NCI-H1694 (cell line): ENCODE measurements around the gene S1PR3.

ENCODE experiments used
- DNase-seq: peaks from one replicate; lab custom pipeline; 2025; lab: John Stamatoyannopoulos, UW

S1PR3 gene

DNA sequence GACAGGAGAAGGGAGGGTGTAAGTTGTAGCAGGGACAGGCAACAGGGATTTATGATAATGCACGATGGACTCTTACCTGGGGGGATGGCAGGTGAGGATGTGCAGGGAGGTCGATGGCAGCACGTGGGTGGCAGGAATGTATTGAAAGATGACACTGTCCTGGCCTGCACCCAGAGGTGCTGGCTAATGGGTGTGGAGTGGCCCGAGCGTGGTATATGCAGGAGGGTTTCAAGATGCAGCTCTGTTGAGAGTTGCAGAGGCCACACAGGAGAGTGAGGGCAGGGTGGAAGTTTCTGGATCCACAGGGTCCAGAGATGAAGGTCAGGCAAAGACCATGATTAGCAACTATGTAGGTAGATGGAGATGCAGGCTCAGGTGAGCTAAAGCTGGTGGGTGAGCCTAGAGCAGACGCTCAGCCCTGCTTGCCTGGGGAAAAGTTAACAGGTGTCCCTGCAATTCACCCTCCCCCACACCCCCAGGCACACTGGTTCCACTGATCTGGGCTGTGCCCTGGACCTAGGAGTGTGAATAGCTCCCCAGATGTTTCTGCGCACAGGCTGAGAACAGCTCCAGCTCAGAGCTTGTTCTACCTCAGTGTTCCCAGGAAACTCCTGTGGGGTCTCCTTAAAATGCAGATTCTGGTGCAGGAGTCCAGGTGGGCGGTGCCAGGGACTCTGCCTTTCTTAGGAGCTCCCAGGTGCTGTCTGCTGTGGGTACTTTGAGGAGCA is 21.5 kb upstream of the S1PR3 start:
- no peak for DNase-seq

DNA sequence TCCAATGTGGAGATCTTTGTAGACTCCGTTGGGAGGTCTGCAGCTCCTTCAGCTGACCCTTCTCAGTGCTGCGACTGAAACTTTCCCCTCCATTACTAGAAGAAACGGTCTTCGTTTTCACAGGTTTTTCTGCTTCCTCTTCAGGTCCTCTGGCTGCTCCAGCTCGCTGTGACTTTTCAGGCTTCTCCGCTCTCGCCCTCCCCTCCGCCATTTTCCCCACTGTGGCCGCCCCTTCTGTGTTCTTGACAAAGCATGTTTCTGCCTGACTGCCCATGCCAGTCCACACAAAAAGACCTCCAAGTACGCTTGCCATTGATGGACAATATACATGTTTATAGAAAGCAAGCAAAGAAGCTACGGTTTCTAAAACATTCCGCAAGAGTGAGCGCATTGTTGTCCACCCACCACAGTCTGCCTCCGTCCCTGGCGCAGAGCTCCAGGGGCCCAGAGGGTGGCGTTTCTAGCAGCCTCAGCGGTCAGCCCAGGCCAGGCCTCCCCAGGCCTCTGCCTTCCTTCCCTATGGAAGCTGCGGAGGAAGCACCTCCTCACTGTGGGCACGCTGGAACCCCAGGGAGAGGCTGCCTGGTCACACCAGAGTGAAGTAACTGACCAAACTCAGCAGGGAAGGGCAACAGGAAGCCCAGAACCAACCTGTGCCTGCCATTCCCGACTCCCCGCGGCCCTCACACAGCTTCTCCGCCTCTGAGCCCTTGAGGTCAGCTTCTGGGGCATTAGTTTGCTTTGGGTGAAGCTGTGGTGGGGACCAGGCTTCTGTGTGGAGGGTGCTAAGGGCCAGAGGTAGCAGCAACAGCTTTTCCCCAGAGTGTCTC is 19.9 kb upstream of the S1PR3 start:
- no peak for DNase-seq

DNA sequence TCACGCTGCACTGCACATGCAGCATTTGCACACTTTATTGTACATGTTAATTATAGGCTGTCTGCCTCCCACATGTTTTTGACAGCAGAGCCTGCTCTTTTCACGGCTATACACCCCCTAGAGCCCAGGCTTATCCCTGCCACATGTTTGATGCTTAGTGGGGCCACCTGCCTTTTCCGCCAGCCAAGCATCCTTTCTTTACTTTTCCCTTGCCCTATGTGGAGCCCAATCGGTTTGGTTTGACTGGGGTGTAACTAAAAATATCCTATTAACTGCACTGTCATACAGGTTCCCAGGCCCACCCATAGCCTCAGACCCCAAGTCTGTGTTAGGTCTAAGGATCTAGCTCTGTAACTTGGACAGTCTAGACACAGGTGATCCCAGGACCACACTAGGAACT is 18.9 kb upstream of the S1PR3 start:
- DNase-seq: no peak

DNA sequence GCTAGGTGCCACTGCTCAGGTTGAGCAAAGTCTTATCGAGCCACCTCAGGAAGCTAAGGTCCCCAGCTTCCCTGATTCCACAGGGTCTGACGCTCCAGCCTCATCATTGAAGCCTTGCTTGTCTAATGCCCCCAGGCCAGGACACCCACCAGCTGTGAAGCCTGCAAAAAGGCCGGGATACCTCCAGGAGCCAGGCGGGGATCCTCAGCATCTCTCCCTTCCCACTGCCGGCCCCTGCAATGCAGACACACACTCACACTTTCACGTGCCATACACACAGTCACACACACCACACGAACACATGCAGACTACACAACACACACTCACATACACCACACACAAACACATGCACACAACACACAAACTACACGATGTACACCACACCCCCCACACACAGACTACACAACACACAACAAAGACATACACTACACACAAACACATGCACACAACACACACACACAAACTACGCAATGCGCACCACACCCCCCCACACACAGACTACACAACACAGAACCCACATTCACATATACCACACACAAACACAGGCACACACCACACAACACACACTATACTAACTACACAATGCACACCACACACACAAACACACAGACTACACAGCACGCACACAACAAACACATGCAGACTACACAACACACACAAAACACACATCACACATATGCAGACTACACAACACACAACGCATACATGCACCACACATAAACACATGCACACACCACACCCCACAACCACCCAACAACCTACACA is 17.8 kb upstream of the S1PR3 start:
- DNase-seq: no peak

DNA sequence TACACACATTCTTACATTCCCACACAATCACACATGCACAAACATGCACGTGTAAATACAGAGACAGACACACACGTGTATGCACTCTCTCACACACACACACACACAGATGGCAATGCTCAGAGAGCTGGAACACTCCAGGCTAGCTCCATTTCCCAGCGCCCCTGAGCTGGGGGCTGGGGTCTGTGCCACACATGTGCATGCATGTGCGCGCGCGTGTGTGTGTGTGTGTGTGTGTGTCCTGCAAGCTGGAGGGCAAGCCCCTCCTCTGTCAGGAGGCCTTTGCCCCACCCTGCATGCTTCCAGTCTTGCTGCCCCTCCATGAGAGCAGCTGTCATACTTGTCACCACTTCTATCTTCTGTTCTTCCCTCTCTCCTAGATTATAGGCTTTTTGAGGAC is 16.6 kb upstream of the S1PR3 start:
- DNase-seq: no peak

DNA sequence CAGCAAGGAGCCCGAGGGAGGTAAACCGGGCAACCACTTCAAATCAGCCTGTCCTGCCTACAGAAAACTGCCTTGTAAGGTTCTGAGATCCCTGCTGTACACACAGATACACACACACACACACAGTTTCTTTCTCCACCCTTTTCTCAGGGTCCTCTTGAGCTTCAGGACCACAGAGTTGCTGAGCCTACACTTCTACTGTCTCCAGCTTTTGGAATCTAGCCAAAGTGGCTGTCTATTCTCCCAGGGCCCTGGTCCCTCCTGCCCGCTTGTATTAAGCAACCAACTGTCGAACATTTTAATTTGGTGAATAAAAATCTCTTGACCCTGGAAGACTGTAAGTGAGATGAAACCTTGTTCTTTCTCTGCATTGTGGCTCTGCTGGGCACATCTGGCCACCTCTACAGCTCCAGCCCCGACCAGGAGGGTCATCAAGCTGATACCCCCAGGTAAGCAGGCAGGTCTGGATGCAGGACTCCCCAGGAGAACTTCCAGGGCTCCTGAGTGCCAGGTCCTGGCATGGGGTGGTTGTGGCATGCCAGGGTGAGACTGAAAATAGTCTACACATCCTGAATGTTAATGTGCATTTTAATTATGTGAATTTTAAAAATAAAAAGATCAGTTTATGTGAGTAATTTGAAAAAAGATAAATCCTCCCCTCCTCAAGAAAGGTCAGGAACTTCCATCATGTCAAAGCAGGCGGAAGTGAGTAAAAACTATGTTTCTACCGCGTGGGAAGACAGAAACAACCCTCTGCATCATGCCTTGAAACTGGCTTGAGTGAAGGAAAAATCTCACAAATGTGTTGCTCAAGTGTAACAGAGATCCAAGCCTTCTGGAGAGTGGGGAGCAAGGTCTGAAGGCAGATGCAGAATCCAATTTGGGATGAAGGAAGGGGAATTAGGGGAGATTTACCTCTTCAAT is 15.0 kb upstream of the S1PR3 start:
- DNase-seq: no peak

DNA sequence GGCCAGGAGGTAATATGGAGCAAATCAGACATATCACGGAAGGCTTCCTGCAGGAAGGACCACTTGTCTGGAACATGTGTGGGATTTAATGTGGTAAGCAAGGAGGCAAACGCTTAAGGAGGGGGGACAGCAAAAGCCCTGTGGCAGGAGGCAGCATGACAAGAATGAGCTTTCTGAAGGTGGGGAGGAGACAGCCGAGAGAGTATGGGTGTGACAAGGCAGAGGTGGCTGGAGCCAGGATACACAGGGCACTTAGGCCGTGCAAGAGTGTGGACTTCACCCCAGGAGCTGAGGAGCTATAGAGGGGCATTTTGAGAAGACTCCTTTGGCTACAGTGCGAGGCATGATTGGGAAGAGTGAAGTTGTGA is 14.4 kb upstream of the S1PR3 start:
- no peak for DNase-seq

DNA sequence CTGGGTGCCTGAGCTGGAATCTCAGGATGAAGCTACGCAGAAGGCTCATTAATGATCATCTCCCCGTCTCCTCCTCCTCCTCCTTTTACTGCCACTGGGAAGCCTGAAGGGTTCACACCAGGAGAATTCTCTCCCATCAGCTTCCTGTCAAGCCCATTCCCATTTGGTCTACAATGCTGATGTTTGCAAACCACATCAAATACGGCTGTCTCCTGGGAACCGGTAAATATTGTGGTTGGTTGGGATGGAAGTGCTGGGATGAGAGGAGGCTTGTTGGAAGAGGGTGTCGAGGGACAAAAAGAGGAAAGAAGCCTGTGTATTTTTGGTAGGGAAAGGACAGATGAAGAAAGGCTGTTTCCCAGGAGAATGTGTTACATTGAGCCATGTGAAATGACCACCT is 13.2 kb upstream of the S1PR3 start:
- no peak for DNase-seq

DNA sequence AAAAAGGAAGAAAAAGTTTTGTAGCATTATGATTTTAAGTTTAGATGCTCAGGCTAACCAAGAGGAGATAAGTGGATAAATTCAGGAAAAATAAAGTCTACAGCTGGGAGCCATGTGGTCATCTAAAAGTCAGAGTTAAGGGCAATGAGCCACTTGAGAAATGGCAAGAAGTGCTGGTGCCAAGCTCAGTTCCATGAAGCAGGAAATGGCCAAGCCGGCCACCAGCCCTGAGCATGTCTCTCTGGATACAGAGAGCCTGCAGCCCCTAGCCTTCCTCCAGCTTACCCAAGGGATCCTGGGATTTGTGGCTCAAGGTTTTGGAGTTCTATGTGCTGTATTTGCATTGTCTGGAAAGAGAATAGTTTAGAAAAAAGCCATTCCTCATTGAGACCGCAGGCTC is 12.2 kb upstream of the S1PR3 start:
- no peak for DNase-seq

DNA sequence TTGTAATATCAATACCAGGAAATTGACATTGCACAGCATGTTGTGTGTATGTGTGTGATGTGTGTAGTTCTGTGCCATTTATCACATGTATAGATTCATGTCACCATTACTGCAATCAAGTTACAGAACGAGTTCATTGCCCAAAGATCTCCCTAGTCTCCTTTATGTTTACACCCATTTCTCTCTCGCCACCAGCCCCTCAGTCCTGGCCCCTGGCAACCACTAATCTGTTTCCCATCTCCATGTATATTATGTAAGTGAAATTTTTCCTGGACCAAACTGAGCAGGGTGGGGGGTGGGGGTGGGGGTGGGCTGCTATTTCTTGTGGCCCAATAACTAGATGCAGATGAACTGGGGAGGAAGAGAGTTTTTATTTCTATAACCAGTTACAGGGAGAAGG is 11.5 kb upstream of the S1PR3 start:
- no peak for DNase-seq

DNA sequence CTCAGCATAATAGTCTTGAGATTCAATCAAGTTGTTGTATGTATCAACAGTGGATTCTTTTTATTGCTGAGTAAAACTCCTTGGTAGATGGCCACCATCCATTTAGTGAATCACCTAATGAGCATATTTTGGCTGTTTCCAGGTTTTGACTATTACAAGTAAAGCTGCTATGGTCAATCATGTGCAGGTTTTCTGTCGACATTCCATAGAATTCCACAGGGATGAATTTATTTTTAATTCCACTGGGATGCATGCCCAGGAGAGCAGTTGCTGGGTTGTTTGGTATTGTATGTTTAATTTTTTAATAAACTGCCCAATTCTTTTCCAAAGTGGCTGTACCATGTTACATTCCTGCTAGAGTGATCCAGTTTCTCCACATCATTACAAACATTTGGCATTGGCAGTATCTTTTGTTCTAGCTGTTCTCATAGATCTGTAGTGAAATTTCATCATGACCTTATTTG is 10.5 kb upstream of the S1PR3 start:
- DNase-seq: no peak

DNA sequence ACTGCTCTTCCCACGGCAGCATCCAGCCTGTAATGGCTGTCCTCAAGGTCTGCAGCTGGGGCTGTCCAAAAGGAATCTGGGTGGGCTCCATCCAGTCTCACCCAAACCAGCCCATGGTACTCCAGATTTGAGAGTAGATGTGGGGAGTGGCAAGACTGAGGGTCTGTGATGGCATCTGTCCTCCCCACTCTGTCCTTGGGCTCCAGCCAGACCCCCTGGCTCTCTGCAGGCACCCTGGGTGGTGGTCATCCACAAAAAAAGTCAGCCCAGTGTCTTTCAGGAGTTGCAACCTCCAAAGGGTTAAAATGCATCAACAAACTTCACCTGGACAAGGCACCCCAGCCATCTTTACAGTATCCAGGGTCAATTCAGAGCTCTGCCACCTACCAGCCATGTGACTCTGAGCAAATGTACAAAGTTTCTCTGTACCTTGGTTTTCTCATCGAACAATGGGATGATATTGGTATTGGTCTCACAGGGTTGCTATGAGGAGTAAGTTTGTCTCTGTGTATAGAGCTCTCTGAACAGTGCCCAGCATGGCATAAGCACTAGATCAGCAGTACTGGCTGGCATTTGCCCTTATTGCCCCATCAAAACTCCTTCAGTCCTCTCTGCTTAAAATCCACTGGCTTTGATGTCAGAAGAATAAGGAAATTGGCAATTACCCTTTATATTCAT is 7.3 kb upstream of the S1PR3 start:
- DNase-seq: no peak

DNA sequence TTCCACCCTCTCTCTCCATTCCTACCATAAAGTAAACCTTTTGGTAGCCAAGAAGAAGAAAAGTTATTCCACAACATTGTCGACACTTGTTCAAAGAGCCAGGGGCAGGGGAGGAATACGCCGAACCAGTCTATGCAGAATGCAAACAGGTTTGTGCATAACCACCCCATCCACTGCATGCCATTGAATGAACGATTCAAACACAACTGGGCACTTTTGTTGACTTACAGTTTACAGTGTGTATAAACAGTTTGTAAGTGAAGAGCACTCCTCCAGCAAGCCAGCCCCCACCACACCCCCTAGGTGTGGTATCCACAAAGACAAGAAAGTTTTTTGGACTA is 6.8 kb upstream of the S1PR3 start:
- no peak for DNase-seq

DNA sequence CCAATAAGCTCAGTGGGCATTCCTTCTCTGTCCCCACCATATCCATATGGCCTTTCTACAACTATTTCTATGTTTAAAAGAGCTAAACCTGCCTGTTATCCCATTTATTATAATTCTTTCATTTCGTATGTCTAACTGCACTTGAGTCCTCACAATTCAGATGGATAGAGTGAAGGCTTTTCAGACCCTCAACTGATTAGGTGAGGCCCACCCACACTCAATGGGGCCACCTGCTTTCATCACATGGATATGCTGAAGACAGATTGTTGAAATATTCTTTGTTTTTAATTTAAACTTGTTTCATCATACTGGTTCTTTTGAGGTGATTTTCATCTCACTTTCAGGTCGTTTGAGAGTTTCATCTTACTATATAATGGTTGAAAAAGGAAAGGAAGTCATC is 5.7 kb upstream of the S1PR3 start:
- DNase-seq: no peak

DNA sequence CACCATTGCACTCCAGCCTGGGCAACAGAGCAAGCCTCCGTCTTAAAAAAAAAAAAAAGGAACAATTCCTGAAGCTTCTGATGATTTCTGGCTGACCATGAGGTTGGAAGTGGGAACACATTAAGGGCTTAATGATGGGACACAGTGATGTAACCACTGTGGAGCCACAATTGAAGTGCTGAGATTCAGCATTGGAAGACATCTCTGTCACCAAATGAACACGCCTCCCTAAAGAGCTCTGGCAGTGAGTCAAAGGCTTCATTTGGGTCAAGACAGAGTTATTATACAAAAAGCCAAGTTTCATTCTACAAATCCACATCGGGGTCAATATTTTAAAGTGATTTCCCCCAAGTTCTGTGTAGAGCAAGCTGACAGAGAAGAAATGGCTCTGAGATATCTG is 4.5 kb upstream of the S1PR3 start:
- DNase-seq: no peak

DNA sequence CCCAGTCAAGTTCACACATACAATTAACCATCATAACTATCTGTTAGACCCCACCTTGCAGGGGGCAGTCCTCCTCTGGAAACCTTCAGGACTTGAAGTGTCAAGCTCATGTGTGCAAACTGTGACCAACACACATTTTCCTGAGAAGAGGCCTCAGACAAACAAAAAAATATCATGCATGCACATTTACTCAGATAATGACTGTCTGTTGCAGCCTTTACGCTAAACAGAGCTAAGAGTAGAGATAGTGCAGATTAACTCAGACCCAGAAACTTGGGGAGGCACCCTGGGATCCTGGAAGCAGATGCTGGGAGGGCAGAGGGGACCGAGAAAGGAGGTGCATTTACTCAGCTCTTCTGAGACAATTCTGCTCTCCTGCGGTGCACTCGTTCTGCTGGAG is 3.6 kb upstream of the S1PR3 start:
- no peak for DNase-seq

DNA sequence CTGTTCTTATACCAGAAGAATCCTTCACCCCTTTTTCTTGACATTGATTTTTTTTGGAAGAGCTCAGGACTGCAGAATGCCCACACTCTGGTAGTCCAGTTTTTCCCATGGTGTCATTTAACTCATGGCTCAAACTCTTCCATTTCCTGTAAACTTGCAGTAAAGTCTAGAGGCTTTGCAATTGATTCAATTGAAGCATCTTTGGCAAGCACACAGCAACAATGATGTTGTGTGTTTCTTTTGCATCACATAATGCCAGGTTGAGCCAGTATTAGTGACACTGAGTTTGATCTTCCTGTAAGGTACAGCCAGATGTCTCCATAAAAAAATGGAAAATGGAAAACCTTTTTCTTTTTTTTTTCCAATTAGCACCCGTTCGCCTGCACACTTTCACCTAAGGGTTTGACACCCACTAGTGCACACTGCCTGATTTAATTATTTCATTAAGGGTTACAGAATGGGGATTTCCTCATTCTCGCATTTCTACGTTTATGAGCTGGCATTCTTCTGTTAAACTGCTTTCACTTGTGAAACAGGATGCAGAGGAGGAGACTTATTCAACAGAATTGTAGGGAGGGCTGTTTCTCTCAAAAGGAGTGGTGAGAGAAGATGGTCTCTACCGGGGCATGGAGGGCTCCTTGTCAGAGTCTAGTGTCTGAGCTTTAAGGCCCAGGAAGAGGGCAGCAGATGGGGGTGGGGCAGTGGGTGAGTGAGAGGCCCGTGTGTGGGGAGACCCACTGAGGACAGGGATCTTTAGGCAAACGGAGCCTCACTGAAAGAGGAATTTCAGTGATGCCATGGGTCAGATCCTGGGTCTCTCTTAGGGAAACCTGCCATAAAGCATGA is 2.2 kb upstream of the S1PR3 start:
- no peak for DNase-seq

DNA sequence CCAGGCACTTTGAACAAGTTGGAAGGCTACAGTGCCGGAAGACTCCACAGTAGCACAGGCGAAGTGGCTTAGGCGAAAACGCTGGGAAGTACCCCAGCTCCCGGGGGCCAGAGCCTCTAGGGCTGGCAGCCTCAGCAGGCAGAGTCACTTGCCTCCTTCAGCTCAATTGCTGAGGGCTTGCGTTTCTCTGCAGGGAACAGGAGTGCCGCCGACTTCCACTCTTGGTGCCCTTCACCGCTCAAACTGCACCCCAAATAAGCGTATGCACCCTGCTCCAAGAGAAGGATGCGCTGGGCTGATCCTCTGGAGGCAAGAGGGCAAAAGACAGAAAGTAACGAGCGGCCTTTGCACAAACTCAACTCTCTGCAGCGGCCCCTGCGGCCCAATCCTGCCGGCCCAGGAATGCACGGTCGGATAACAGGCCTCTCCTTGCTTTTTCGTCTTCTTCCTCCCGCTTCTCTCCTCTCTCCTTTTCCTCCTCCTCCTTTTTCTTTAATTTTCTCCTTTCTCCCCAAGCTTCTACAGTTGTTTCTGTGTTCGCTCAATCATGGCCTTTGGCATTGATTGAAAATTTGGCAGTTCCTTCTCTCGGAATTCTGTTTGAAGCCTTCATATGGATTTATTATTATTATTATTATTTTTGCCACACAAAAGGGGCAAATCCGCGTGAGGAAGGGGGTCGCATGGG is 1.1 kb upstream of the S1PR3 start:
- DNase-seq: no peak

DNA sequence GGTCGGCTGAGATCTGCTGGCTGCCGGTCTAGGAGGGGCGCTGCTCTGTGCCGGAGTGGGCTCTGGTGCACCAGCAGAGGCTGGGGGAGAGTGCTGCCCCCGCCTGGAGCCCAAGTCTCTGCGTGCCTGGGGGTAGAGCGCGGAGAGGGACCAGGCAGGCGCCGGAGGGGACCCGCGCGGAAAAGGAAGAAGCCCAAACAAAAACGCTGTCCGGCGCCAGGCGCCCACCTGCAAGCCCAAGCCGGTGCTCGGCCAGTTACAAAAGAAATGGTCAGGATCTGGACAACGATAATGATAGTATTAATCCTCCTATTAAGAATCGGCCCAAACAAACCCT is 571 bp upstream of the S1PR3 start:
- DNase-seq: no peak

DNA sequence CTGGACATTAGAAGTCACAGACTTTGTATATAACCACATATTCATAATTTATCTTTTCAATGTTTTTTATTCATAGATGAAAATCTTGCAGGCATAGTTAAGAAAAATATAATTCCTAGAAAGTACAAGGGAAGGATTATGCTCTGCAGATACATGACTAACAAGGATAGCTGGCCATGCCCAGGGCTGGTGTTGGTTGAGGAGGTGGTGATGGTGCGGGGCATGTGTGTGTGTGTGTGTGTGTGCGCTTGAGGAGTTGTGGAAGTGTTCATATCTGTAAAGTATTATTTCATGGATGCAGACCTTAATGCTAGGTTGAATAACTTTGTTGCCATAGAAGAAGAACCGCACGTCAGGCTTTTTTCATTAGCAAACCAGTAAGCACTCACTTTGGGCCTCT is 1.3 kb downstream of the S1PR3 start:
- DNase-seq: no peak
